SJCRH30 (cell line): Measurements from ENCODE around the gene DCTN4. TPM values are rescaled to one million over a fixed set of nuclear protein-coding genes. Genes with fewer than 3 reads are reported as not detected.
"Not testable (repeated sequence)": the region's sequence is repeated elsewhere in the genome, so short reads cannot be mapped to it uniquely, and the experiment has no call there.

Source experiments
- DNase-seq, 2 experiments: peaks; one replicate each; pipeline ENCODE4 v3.0.0-alpha.2; 2015 to 2020
- H3K27ac ChIP-seq: fragments of 250-450 bp; sonication (Bioruptor Pico); 2 replicates; pipeline ENCODE4 v1.5.1; 2020; ENCODE audit warnings: mild to moderate bottlenecking, moderate library complexity
- H3K27me3 ChIP-seq: fragments of 250-450 bp; sonication (Bioruptor Pico); 2 replicates; pipeline ENCODE4 v1.5.1; 2020; ENCODE audit warnings: mild to moderate bottlenecking, moderate library complexity
- H3K36me3 ChIP-seq: fragments of 250-450 bp; sonication (Bioruptor Pico); 2 replicates; pipeline ENCODE4 v1.5.1; 2020; ENCODE audit warnings: mild to moderate bottlenecking, moderate library complexity
- H3K4me1 ChIP-seq: fragments of 250-450 bp; sonication (Bioruptor Pico); 2 replicates; pipeline ENCODE4 v1.5.1; 2020; ENCODE audit warnings: mild to moderate bottlenecking, moderate library complexity
- H3K4me3 ChIP-seq: fragments of 250-450 bp; sonication (Bioruptor Pico); 2 replicates; pipeline ENCODE4 v1.5.1; 2020; ENCODE audit warnings: mild to moderate bottlenecking, moderate library complexity
- H3K9me3 ChIP-seq: fragments of 250-450 bp; sonication (Bioruptor Pico); replicated peaks from 2 replicates; pipeline ENCODE4 v1.5.1; 2020; ENCODE audit warnings: mild to moderate bottlenecking, moderate library complexity
- total RNA-seq: library from RNA; depleted of rRNA; stranded (reverse); fragments of >200 nt; shearing (Covaris generic); gene quantifications from 2 replicates; pipeline ENCODE4 v1.2.3, GENCODE V29; 2014

The DCTN4 gene
- total RNA-seq, 1 experiment from 2014 or later = 47.8 TPM

- Histone ChIP-seq H3K27ac (no peak overlapping the region), H3K4me1 (no peaks in the 10 kb centered on the region), H3K36me3 (no peaks in the 10 kb centered on the region), H3K27me3 (peaks cover 5% of the 10 kb centered on the region; the same call in 1 of the 2 replicates), H3K4me3 (no peak overlapping the region), H3K9me3 (no peaks in the 10 kb centered on the region)
- DNase-seq = no peak
These were observed 6.4 kb upstream of the DCTN4 start for GRCh38 chr5:150765011-150765798.

DNA sequence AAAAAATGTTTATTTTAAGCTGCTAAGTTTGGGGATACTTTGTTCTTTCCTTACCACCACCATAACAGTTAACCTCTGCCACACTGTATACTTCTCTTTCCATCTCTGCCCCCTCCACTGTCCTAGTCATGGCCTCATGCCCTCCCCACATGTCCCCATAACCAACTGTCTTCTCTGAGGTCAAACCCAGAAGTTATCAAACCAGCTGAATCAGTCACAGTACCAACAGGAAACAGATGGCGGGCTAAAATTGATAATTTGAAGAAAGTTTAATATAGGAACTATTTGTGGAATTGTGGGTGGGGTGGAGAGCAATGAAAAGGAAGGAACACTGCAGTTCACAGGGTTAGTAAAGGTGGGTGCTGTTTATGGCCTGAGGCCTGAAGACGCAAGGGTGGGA, 5.7 kb upstream of the DCTN4 start:
- H3K4me3 ChIP-seq = no peak overlapping the region
- H3K36me3 ChIP-seq = no peaks in the 10 kb centered on the region
- no peak overlapping the region for H3K27ac ChIP-seq
- H3K4me1 ChIP-seq = no peaks in the 10 kb centered on the region
- no peaks in the 10 kb centered on the region for H3K9me3 ChIP-seq
- peaks cover 5% of the 10 kb centered on the region; the same call in 1 of the 2 replicates for H3K27me3 ChIP-seq
- no peak for DNase-seq

GRCh38 chr5:150763023-150763769, 4.4 kb upstream of the DCTN4 start:
- H3K27me3 ChIP-seq = peaks cover 2% of the 10 kb centered on the region; the same call in 1 of the 2 replicates
- no peak overlapping the region for H3K4me3 ChIP-seq
- H3K27ac ChIP-seq = no peak overlapping the region
- H3K36me3 ChIP-seq = no peaks in the 10 kb centered on the region
- no peaks in the 10 kb centered on the region for H3K9me3 ChIP-seq
- DNase-seq = peak in 1 of 2 experiments; percentile 23
- H3K4me1 ChIP-seq = no peaks in the 10 kb centered on the region

DNA sequence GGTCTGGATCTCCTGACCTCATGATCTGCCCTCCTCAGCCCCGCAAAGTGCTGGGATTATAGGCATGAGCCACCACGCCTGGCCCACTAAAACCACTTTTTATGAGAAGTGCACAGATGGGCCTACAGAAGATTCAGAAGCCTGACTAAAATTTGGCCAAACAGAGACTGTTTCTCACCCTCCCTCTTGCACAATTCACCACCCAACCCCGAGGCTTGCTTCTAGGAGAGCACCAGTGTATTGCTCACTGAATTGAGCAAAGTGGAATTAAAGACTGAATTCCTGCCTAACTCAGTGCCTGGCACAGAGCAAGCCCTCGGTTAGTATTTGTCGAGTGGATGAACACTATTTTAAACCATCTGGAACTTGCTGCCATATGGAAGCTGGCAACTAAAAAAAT, 3.4 kb upstream of the DCTN4 start:
- Histone ChIP-seq H3K36me3 (no peaks in the 10 kb centered on the region), H3K4me1 (peaks cover 3% of the 10 kb centered on the region; the same call in 1 of the 2 replicates), H3K27ac (no peak overlapping the region), H3K4me3 (no peak overlapping the region), H3K27me3 (no peaks in the 10 kb centered on the region), H3K9me3 (no peaks in the 10 kb centered on the region)
- DNase-seq = no peak

GRCh38 chr5:150759334-150759583, 442 bp upstream of the DCTN4 start:
- peak overlapping the region; percentile 82 for H3K4me3 ChIP-seq
- peaks cover 5% of the 10 kb centered on the region; the same call in 1 of the 2 replicates for H3K4me1 ChIP-seq
- peak overlapping the region; percentile 85 for H3K27ac ChIP-seq
- DNase-seq = no peak
- no peaks in the 10 kb centered on the region for H3K9me3 ChIP-seq
- H3K27me3 ChIP-seq = no peaks in the 10 kb centered on the region
- H3K36me3 ChIP-seq = peaks cover 13% of the 10 kb centered on the region

- no peaks in the 10 kb centered on the region for H3K9me3 ChIP-seq
- no peaks in the 10 kb centered on the region for H3K27me3 ChIP-seq
- DNase-seq = no peak
- peak overlapping the region; percentile 82 for H3K4me3 ChIP-seq
- H3K36me3 ChIP-seq = peaks cover 24% of the 10 kb centered on the region
- peak overlapping the region; percentile 85 for H3K27ac ChIP-seq
- peaks cover 5% of the 10 kb centered on the region; the same call in 1 of the 2 replicates for H3K4me1 ChIP-seq
These were observed 650 bp downstream of the DCTN4 start for GRCh38 chr5:150758203-150758530.

DNA sequence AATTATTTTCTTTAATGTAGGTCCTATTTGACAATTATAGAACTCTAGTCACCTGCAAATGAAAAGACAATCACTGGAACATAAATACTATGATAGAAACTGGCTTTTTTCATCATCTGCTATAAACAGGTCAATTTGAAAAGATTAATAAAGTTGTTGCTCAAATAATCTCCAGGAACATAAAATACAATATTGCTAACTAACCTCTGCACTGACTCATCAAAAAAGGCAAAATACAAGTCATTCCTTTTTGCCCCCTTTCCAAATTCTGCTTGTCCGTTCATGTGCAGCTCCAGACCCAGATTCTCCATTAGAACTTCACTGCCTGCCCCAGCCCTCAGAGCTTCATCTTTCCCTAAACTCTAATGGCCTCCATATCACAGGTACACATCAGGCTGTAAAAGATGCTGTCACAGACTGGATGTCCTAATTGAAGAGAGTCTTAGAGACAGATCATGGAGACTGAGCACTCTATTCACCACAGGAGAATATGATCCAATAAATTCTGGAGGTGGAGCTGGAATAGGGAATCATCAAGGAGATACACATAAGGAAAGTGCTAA, 1.6 kb downstream of the DCTN4 start:
- DNase-seq = no peak
- Histone ChIP-seq H3K9me3 (no peaks in the 10 kb centered on the region), H3K4me1 (peaks cover 5% of the 10 kb centered on the region; the same call in 1 of the 2 replicates), H3K27me3 (no peaks in the 10 kb centered on the region), H3K36me3 (peaks cover 34% of the 10 kb centered on the region), H3K27ac (no peak overlapping the region), H3K4me3 (peak overlapping the region; percentile 82)

DNA sequence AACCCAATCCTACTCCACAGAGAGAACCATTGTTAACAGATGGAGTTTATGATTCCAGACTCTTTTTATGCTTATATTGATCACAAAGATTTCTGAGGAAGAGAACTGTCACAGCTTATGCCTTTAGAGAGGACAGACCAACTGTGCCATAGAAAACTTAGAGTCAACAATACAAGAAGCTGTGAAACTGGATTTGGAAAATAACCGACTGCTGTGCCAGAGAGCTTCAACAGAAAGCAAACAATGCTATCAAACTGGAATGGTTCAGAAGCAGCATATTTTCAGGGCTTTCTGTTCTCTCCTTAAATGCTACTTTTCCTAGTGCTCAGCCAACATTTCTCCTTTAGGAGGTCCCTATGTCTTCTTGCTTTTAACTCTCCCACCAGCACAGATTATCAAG, 5.0 kb downstream of the DCTN4 start:
- peaks cover 5% of the 10 kb centered on the region; the same call in 1 of the 2 replicates for H3K4me1 ChIP-seq
- no peaks in the 10 kb centered on the region for H3K9me3 ChIP-seq
- no peak overlapping the region for H3K27ac ChIP-seq
- no peak overlapping the region for H3K4me3 ChIP-seq
- DNase-seq = no peak
- H3K27me3 ChIP-seq = no peaks in the 10 kb centered on the region
- peaks cover 51% of the 10 kb centered on the region for H3K36me3 ChIP-seq

DNA sequence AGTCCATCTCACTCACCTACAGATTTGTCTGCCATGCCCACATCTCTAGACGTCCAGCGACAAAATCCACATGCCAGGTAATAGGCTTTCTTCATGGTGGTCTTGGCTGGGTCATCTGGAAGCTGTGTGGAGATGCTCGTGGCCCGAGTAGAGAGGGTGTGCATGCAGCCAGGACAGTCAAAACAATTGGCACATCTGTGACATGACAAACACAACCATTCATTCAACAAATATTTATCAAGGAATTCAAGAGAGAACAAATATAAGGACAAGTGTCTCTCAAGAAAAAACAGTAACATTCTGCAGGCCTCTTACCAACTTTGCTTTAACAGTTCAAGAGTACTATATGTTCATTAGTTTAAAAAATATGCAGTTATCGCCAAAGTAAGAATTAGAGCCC, 5.4 kb downstream of the DCTN4 start:
- H3K27ac ChIP-seq = no peak overlapping the region
- peaks cover 53% of the 10 kb centered on the region for H3K36me3 ChIP-seq
- H3K27me3 ChIP-seq = no peaks in the 10 kb centered on the region
- H3K4me1 ChIP-seq = peaks cover 5% of the 10 kb centered on the region; the same call in 1 of the 2 replicates
- H3K9me3 ChIP-seq = no peaks in the 10 kb centered on the region
- DNase-seq = no peak
- H3K4me3 ChIP-seq = no peak overlapping the region

DNA sequence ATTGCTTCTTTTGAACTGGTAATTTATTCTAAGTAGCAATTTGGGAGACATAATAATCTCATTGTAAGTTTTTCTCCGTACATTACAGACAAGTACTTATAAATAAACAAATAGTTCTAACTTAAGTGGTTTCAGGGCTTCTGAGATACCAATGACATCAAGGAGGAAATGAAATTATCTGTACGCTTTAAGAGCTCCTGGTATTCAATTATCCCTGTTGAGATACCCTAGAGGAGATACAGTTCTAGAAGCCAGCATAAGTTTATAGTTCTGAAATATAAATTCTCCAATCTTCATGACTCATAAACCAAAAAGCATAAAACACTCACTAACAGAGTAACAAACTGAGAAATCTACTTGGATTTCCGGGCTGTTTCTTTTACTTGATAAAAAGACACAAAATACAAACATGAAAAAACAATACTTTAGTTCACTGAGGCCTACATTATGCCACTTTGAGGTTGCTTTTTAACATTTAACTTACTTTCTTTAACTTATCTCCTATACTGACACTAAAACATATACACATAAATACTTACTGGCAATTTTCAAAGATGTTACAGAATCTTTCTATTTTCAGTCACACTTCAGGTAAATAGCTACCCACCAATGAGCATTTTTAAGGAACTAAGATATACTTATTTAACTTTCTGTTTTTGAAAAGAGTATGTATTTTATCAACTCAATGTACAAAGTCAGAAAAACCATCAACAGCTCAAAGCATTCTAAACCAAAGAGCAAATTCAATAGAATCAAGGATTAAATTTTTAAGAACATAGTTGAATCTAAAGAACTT, 7.5 kb downstream of the DCTN4 start:
- peaks cover 55% of the 10 kb centered on the region for H3K36me3 ChIP-seq
- no peak for DNase-seq
- H3K4me1 ChIP-seq = no peaks in the 10 kb centered on the region
- no peaks in the 10 kb centered on the region; the same call in 1 of the 2 replicates for H3K9me3 ChIP-seq
- no peaks in the 10 kb centered on the region for H3K27me3 ChIP-seq
- H3K27ac ChIP-seq = no peak overlapping the region
- no peak overlapping the region for H3K4me3 ChIP-seq

- Histone ChIP-seq H3K27ac (no peak overlapping the region), H3K4me3 (no peak overlapping the region), H3K4me1 (no peaks in the 10 kb centered on the region), H3K27me3 (no peaks in the 10 kb centered on the region), H3K9me3 (no peaks in the 10 kb centered on the region; the same call in 1 of the 2 replicates), H3K36me3 (peaks cover 52% of the 10 kb centered on the region)
- DNase-seq = no peak
These were observed 8.3 kb downstream of the DCTN4 start for GRCh38 chr5:150750469-150750868.

- not testable (repeated sequence) for H3K27me3 ChIP-seq, H3K27ac ChIP-seq, H3K4me1 ChIP-seq, H3K9me3 ChIP-seq, H3K4me3 ChIP-seq, DNase-seq
- peaks cover 39% of the 10 kb centered on the region for H3K36me3 ChIP-seq
These were observed 15.7 kb downstream of the DCTN4 start for GRCh38 chr5:150743142-150743488.

DNA sequence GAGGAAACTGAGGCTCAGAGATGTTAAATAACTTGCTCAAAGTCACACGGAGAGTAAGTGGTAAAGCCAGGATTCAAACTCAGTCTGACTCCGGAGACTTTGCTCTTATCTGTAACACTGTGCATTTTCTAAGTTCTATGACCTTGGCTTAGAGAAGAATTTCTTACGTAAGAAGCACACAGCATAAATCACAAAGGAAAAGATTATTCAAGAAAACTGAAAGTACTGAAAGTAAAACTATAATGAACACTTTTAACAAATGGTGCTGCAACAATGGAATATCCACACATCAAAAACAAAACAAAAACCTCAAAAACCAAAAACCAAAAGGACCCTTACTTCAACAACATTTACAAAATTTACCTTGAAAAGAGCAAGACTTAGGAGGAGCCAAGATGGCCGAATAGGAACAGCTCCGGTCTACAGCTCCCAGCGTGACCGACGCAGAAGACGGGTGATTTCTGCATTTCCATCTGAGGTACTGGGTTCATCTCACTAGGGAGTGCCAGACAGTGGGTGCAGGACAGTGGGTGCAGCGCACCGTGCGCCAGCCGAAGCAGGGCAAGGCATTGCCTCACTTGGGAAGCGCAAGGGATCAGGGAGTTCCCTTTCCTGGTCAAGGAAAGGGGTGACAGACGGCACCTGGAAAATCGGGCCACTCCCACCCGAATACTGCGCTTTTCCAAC, 16.2 kb downstream of the DCTN4 start:
- H3K36me3 ChIP-seq = peaks cover 37% of the 10 kb centered on the region
- not testable (repeated sequence) for H3K4me1 ChIP-seq, H3K27ac ChIP-seq, H3K27me3 ChIP-seq, DNase-seq, H3K9me3 ChIP-seq, H3K4me3 ChIP-seq

DNA sequence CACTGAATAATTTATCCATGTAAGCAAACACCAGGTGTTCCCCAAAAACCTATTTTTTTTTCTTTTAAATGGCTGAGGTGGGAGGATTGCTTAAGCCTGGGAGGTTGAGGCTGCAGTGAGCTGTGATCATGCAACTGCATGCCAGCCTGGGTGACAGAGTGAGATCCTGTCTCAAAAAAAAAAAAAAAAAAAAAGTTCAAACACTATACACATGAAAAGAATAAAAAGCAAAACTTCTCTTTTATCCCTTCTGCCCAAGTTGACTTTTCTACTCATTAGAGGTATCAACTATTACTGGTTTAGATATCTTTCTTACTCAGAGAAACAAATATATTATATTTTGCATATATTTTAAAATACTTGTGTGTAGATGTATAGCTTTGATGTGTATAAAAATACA, 17.8 kb downstream of the DCTN4 start:
- H3K9me3 ChIP-seq = peaks cover 4% of the 10 kb centered on the region
- no peaks in the 10 kb centered on the region for H3K4me1 ChIP-seq
- no peaks in the 10 kb centered on the region for H3K27me3 ChIP-seq
- H3K27ac ChIP-seq = no peak overlapping the region
- DNase-seq = no peak
- H3K4me3 ChIP-seq = no peak overlapping the region
- peaks cover 43% of the 10 kb centered on the region for H3K36me3 ChIP-seq
